Measurements from ENCODE around the gene TOR4A. TPM values are rescaled to one million over a fixed set of nuclear protein-coding genes. Genes with fewer than 3 reads are reported as not detected.
A peak's percentile ranks its signal among the peaks of the same experiment; 100 is the strongest.

The TOR4A gene
- total and polyA plus RNA-seq, 12 donors, result 4.7 to 21.5 (median 16.5) TPM

DNA sequence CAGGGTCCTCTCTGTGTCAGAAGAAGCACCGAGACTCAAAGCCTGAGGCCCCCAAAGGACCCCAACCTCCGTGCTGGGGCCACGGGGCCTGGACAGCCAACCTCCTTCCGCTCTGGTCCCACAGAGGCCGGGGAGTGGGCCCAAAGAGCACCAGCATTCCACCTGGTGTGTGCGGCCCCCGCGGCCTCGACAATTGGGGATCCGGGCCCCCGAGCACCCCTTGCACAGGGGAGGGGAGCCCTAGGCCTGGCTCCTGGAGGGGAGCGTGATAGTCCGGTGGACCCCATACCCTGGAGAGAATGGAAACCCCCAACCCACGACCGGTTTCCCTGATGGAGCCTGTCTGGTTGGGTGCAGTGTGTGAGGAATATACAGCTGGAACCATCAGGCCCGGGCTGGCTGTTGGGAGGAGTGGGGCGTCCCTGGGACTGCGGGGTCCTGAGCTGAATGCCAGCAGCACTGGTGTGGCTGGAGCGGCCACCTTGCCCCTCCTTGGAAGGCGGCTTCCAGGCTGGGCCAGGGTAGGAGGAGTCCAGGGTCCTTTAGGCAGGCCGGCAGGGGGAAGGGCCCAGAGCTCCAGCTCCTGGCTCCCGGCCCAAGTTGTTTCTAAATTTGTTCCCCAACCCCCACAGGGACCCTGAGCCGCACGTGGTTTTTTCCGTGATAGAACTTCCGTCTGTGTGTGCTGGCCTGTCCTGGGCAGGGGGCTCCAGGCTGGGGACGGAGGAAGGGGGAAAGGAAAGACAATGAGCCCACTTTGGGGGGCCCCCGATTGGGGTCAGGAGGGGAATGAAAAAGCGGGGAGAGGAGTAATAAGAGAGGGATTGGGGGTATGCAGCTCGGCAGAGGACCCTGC lies 825 bp upstream of the TOR4A start:
- WGBS, 2 donors, result 26 to 27% methylated on average over 30 of the region's 30 CpGs
- Histone ChIP-seq H3K9me3 (no peaks in the 10 kb centered on the region), H3K36me3 (peaks cover 8 to 51% (median 21%) of the 10 kb centered on the region in 9 donors), H3K27ac (peak overlapping the region; percentile 91 to 100 (median 98)), H3K4me1 (peaks cover 32 to 85% (median 66%) of the 10 kb centered on the region in 9 donors), H3K4me3 (peak overlapping the region; percentile 37 to 70 (median 60)), H3K27me3 (no peaks in the 10 kb centered on the region)
- TF ChIP-seq, protein P1, sequence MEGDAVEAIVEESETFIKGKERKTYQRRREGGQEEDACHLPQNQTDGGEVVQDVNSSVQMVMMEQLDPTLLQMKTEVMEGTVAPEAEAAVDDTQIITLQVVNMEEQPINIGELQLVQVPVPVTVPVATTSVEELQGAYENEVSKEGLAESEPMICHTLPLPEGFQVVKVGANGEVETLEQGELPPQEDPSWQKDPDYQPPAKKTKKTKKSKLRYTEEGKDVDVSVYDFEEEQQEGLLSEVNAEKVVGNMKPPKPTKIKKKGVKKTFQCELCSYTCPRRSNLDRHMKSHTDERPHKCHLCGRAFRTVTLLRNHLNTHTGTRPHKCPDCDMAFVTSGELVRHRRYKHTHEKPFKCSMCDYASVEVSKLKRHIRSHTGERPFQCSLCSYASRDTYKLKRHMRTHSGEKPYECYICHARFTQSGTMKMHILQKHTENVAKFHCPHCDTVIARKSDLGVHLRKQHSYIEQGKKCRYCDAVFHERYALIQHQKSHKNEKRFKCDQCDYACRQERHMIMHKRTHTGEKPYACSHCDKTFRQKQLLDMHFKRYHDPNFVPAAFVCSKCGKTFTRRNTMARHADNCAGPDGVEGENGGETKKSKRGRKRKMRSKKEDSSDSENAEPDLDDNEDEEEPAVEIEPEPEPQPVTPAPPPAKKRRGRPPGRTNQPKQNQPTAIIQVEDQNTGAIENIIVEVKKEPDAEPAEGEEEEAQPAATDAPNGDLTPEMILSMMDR (IDR thresholded peaks at IDR 0.05), result no peak
- intact Hi-C loops (cut with DNase I), result no loop called here
- ATAC-seq (peak; percentile 69 to 92 (median 82)), DNase-seq (peak; percentile 89 to 94)

DNA sequence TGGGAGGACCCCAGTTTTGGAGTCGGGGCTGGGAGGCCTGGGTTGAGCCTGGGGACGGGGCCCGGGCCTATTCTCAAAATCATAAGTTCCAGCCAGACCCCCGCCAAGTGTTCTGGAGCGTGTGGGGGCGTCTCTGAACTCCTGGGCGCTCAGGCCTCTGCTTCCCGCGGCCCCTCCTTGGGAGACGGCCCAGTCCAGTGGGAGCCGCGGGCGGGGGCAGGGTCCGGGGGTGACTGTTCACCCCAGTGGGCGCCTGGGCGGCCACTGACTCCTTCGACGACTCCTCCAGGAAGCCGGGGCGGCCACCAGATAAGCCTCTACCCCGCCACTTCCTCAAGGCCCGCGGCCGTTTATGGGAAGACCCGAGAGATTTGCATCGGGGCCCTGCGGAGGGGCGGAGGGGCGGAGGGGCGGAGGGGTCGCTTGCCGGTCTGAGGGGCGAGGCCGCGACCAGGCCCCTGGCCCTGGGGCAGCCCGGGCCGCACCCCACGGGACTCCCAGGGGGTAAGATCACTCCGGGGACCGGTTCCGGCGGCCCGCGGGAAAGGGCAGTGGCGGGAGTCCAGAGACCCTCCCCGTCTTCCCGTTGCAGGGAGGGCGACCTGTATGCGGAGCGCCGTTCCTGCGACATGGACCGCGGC lies 655 bp downstream of the TOR4A start:
- peaks cover 0 to 51% (median 7%) of the 10 kb centered on the region in 9 donors for H3K36me3 ChIP-seq
- peak; percentile 35 to 62 for DNase-seq
- 2 to 8% methylated on average over 54 of the region's 54 CpGs for WGBS, 2 donors
- no peaks in the 10 kb centered on the region for H3K9me3 ChIP-seq
- H3K4me3 ChIP-seq, result peak overlapping the region; percentile 37 to 70 (median 60)
- TF ChIP-seq, protein P1 (IDR thresholded peaks at IDR 0.05), result no peak
- H3K27me3 ChIP-seq, result no peaks in the 10 kb centered on the region
- intact Hi-C loops (cut with DNase I), result no loop called here
- peak overlapping the region; percentile 91 to 100 (median 98) for H3K27ac ChIP-seq
- peaks cover 30 to 82% (median 57%) of the 10 kb centered on the region in 9 donors for H3K4me1 ChIP-seq
- ATAC-seq, result peak; percentile 1 to 34 (median 10)

DNA sequence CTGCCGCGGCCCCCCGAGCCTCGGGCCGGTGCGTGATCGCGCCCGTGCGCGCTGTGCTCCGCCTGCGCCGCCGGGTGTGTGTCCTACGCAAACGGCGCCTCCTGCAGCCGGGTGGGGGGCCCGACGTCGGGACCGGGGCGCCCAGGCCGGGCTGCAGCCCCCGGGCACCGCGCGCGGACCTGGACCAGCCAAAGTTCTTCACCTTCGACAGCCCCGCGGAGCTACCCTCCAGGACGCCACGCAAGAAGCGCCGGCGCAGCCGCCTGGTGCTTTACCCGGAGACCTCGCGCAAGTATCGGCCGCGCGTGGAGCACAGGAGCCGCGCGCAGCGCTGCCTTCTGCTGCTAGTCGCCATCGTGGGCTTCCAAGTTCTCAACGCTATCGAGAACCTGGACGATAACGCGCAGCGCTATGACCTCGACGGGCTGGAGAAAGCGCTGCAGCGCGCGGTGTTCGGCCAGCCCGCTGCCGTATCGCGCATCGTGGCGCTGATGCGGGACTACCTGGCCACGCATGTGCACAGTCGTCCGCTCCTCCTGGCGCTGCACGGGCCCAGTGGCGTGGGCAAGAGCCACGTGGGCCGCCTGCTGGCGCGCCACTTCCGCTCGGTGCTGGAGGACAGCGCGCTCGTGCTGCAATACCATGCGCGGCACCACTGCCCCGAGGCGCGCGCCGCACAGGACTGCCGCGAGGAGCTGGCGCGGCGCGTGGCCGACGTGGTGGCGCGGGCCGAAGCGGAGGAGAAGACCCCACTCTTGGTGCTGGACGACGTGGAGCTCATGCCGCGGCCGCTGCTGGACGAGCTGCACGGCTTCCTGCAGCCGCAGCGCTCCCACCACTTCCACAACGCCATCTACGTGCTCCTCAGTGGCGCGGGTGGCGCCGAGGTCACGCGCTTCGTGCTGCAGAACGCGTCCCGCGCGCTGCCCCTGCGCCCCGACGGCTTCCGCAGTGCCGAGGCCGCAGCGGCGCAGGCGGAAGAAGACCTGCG lies 1.5 kb downstream of the TOR4A start:
- peak in 1 of 2 donors; percentile 22 for DNase-seq
- WGBS, 2 donors, result 72 to 74% methylated on average over 133 to 139 of the region's 139 CpGs
- Histone ChIP-seq H3K27me3 (no peaks in the 10 kb centered on the region), H3K4me1 (peaks cover 28 to 81% (median 53%) of the 10 kb centered on the region in 9 donors), H3K36me3 (peaks cover 0 to 52% (median 3%) of the 10 kb centered on the region in 9 donors), H3K27ac (peak overlapping the region; percentile 91 to 100 (median 98)), H3K4me3 (peak overlapping the region in 9 of 10 donors; percentile 37 to 70 (median 63)), H3K9me3 (no peaks in the 10 kb centered on the region)
- no peak for ATAC-seq
- intact Hi-C loops (cut with DNase I), result no loop called here
- TF ChIP-seq, protein P1 (IDR thresholded peaks at IDR 0.05), result no peak

Data from heart right ventricle (tissue), 16 donors.